KMS-11 (cell line): Measurements from ENCODE around the gene SLC9A9.
A peak's percentile ranks its signal among the peaks of the same experiment; 100 is the strongest.

Experiments
- H2AFZ ChIP-seq: fragments of 200-600 bp; sonication (generic); 2 replicates; pipeline ENCODE4 v1.6.1; 2016; ENCODE audit warnings: antibody characterized with exemption, mixed run types, low read depth
- H3K27ac ChIP-seq: fragments of 200-600 bp; sonication (generic); 2 replicates; pipeline ENCODE4 v1.6.1; 2016; ENCODE audit warnings: mild to moderate bottlenecking, mixed run types
- H3K27me3 ChIP-seq: fragments of 200-600 bp; sonication (generic); 2 replicates; pipeline ENCODE4 v1.6.1; 2017; ENCODE audit warnings: mild to moderate bottlenecking, low read depth, mixed run types, moderate library complexity; ENCODE audit not compliant: insufficient read depth
- H3K36me3 ChIP-seq: fragments of 200-600 bp; sonication (generic); 2 replicates; pipeline ENCODE4 v1.6.1; 2017; ENCODE audit warnings: mild to moderate bottlenecking, mixed run types; ENCODE audit not compliant: insufficient read depth
- H3K4me1 ChIP-seq: fragments of 200-600 bp; sonication (generic); 2 replicates; pipeline ENCODE4 v1.6.1; 2016; ENCODE audit warnings: mild to moderate bottlenecking, low read depth, mixed run types; ENCODE audit not compliant: poor library complexity, severe bottlenecking
- H3K4me2 ChIP-seq: fragments of 200-600 bp; sonication (generic); 2 replicates; pipeline ENCODE4 v1.7.0; 2016; ENCODE audit warnings: mild to moderate bottlenecking, mixed run types
- H3K4me3 ChIP-seq: fragments of 200-600 bp; sonication (generic); IDR thresholded peaks from 2 replicates; pipeline ENCODE4 v1.6.1; 2017; ENCODE audit warnings: low read depth, low read length, mixed read lengths; ENCODE audit not compliant: insufficient read depth
- H3K79me2 ChIP-seq: fragments of 200-600 bp; sonication (generic); 2 replicates; pipeline ENCODE4 v1.6.1; 2016; ENCODE audit warnings: low read depth, mixed run types; ENCODE audit not compliant: insufficient read depth
- H3K9ac ChIP-seq: fragments of 200-600 bp; sonication (generic); 2 replicates; pipeline ENCODE4 v1.6.1; 2016; ENCODE audit warnings: mild to moderate bottlenecking, mixed run types
- H4K20me1 ChIP-seq: fragments of 200-600 bp; sonication (generic); 2 replicates; pipeline ENCODE4 v1.6.1; 2016; ENCODE audit warnings: mild to moderate bottlenecking, mixed run types; ENCODE audit not compliant: insufficient read depth
- TF ChIP-seq, protein P1 (sequence below): fragments of 200-600 bp; sonication (generic); conservative IDR thresholded peaks from 2 replicates; pipeline ENCODE4 v1.6.1; 2017; ENCODE audit warnings: low read depth, mild to moderate bottlenecking, antibody characterized with exemption, low read length, moderate library complexity, mixed read lengths

The SLC9A9 gene

DNA sequence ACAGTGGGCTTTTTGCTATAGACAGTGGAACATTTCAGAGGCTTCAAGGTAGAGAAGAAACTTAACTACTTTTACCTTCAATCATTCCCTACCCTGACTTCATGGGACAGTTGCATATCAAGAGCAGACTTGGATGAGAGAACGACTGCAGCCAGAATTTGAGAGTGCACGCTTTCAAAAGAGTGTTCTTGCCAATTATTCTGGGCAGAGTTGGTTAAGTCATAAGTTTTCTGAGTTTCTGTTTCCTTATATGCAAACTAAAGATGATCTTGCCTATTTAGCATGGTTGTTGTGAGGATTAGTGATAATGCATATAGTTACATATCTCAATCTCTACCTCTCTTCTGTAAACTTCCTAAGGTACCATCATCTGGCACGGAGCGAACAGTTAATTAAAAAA, 7.6 kb downstream of the SLC9A9 start:
- TF ChIP-seq, protein P1, sequence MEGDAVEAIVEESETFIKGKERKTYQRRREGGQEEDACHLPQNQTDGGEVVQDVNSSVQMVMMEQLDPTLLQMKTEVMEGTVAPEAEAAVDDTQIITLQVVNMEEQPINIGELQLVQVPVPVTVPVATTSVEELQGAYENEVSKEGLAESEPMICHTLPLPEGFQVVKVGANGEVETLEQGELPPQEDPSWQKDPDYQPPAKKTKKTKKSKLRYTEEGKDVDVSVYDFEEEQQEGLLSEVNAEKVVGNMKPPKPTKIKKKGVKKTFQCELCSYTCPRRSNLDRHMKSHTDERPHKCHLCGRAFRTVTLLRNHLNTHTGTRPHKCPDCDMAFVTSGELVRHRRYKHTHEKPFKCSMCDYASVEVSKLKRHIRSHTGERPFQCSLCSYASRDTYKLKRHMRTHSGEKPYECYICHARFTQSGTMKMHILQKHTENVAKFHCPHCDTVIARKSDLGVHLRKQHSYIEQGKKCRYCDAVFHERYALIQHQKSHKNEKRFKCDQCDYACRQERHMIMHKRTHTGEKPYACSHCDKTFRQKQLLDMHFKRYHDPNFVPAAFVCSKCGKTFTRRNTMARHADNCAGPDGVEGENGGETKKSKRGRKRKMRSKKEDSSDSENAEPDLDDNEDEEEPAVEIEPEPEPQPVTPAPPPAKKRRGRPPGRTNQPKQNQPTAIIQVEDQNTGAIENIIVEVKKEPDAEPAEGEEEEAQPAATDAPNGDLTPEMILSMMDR = no peak
- Histone ChIP-seq H3K27me3 (no peaks in the 10 kb centered on the region), H3K9ac (no peak overlapping the region), H3K79me2 (peaks cover 45% of the 10 kb centered on the region; the same call in 1 of the 2 replicates), H3K4me2 (peak overlapping the region; percentile 55), H3K27ac (peak overlapping the region; percentile 21; the same call in 1 of the 2 replicates), H4K20me1 (no peaks in the 10 kb centered on the region), H3K4me3 (no peak overlapping the region), H3K36me3 (no peaks in the 10 kb centered on the region), H2AFZ (no peak overlapping the region), H3K4me1 (peaks cover 80% of the 10 kb centered on the region)

DNA sequence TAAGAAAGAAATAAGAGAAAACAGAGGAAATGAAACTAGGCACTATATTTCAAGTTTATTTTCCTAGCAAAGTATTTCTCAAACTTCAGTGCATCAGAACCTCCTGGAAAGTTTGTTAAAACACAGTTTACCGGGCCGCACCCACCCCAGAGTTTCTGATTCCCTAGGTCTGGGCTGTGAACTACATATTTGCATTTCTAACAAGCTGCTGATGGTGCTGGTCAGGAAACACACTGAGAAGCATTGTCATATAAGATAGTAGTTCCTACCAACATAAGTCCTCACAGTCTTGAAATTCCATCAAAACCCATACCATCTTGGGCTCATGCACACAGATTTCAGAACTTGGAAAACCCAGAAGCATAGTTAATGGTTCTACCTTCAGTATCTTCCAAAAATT, 8.3 kb downstream of the SLC9A9 start:
- Histone ChIP-seq H3K4me3 (no peak overlapping the region), H3K79me2 (peaks cover 39% of the 10 kb centered on the region; the same call in 1 of the 2 replicates), H3K27ac (no peak overlapping the region), H4K20me1 (no peaks in the 10 kb centered on the region), H3K36me3 (no peaks in the 10 kb centered on the region), H2AFZ (no peak overlapping the region), H3K27me3 (no peaks in the 10 kb centered on the region), H3K9ac (no peak overlapping the region), H3K4me1 (peaks cover 80% of the 10 kb centered on the region), H3K4me2 (peak overlapping the region; percentile 55; the same call in 1 of the 2 replicates)
- TF ChIP-seq, protein P1 = no peak

- no peaks in the 10 kb centered on the region for H3K27me3 ChIP-seq
- TF ChIP-seq, protein P1 = no peak
These were observed 11.2 kb downstream of the SLC9A9 start for GRCh38 chr3:143837076-143837475.

GRCh38 chr3:143835312-143835711, 13.0 kb downstream of the SLC9A9 start:
- Histone ChIP-seq H2AFZ (no peak overlapping the region), H3K27me3 (no peaks in the 10 kb centered on the region), H3K36me3 (no peaks in the 10 kb centered on the region), H3K4me1 (peaks cover 81% of the 10 kb centered on the region), H4K20me1 (no peaks in the 10 kb centered on the region), H3K79me2 (peaks cover 19% of the 10 kb centered on the region; the same call in 1 of the 2 replicates), H3K9ac (no peak overlapping the region), H3K4me3 (no peak overlapping the region), H3K27ac (no peak overlapping the region), H3K4me2 (no peak overlapping the region)
- TF ChIP-seq, protein P1 = no peak

More at GRCh38 chr3:143837076-143837475, 11.2 kb downstream of the SLC9A9 start:
- H4K20me1 ChIP-seq = no peaks in the 10 kb centered on the region
- H3K79me2 ChIP-seq = peaks cover 19% of the 10 kb centered on the region; the same call in 1 of the 2 replicates
- H3K4me1 ChIP-seq = peaks cover 78% of the 10 kb centered on the region
- H3K27ac ChIP-seq = no peak overlapping the region
- H3K36me3 ChIP-seq = no peaks in the 10 kb centered on the region
- H2AFZ ChIP-seq = no peak overlapping the region
- no peak overlapping the region for H3K4me3 ChIP-seq
- no peak overlapping the region for H3K4me2 ChIP-seq
- no peak overlapping the region for H3K9ac ChIP-seq
